ENCODE data around the gene CXorf58.
"Not testable (repeated sequence)": the region's sequence is repeated elsewhere in the genome, so short reads cannot be mapped to it uniquely, and the experiment has no call there.

CXorf58 gene

GRCh38 chrX:23954396-23954795, 46.6 kb downstream of the CXorf58 start:
- DNase-seq = no peak

GRCh38 chrX:23959781-23960180, 52.0 kb downstream of the CXorf58 start:
- no peak for DNase-seq

- DNase-seq = no peak
Observed at GRCh38 chrX:23964191-23964590, 56.4 kb downstream of the CXorf58 start.

- not testable (repeated sequence) for DNase-seq
Observed at GRCh38 chrX:23965630-23966029, 57.8 kb downstream of the CXorf58 start.

- DNase-seq = no peak
Observed at GRCh38 chrX:23978491-23978890, 70.7 kb downstream of the CXorf58 start.

- DNase-seq = no peak
Observed at GRCh38 chrX:23980011-23980441, 72.2 kb downstream of the CXorf58 start.

GRCh38 chrX:23981222-23981621, 73.4 kb downstream of the CXorf58 start:
- no peak for DNase-seq

GRCh38 chrX:23981711-23982110, 73.9 kb downstream of the CXorf58 start:
- no peak for DNase-seq

GRCh38 chrX:23982891-23983290, 75.1 kb downstream of the CXorf58 start:
- DNase-seq = no peak

Data from activated CD4-positive, alpha-beta T cell treated with anti-CD3 and anti-CD28 coated beads, Interleukin-2, Interleukin-6, amounts not matched to agents 100 ng/mL and 50 ng/mL, durations not matched to agents 16 hours and 8 hours (primary cell).